HepG2 (cell line): Measurements from ENCODE around the gene HBB. TPM values are rescaled to one million over a fixed set of nuclear protein-coding genes. Genes with fewer than 3 reads are reported as not detected.

ENCODE experiments used
- ATAC-seq: fragments of 200-7000 bp; cut with Tn5 transposase; 3 replicates; pipeline ENCODE4 v1.9.1; 2020; ENCODE audit warnings: mild to moderate bottlenecking, moderate library complexity
- BruUV-seq: library from RNA; stranded (reverse); fragments of 400-500 nt; replicated peaks from 2 replicates; lab custom pipeline; 2021; lab: Mats Ljungman, UMichigan
- CTCF ChIA-PET: fragments of 300-600 bp; formaldehyde crosslinking; extraction: SDS; loops from one replicate; lab custom pipeline; 2021; ENCODE audit warnings: low total read pairs, inconsistent platforms, low intra/inter-chr PET ratio; lab: Yijun Ruan, JAX
- POLR2A ChIA-PET: fragments of 350-600 bp; sonication (Branson Sonifier 250); formaldehyde crosslinking; loops from one replicate; lab custom pipeline; 2020; ENCODE audit warnings: antibody characterized with exemption, inconsistent platforms; lab: Yijun Ruan, JAX
- DNase-seq: peaks from one replicate; pipeline ENCODE4 v3.0.0-alpha.2; 2015; ENCODE audit warnings: low spot score
- FAIRE-seq: peaks from 3 replicates; lab custom pipeline; 2011; peaks lifted over from hg19 to GRCh38; lab: Jason Lieb, UNC
- H2AFZ ChIP-seq: one replicate; pipeline ENCODE4 v1.6.1; 2011; ENCODE audit warnings: low read length, inconsistent platforms
- H3K27ac ChIP-seq: fragments of 300-600 bp; 3 replicates; pipeline ENCODE4 v1.8.0; 2011; ENCODE audit warnings: mixed run types, mild to moderate bottlenecking, mixed read lengths, low read length, inconsistent platforms; ENCODE audit not compliant: insufficient read depth; ENCODE audit errors: extremely low read length
- H3K27me3 ChIP-seq, 2 experiments: fragments of 200-600 bp in 1 of 2; 2 replicates in 1 of 2; 3 replicates in 1 of 2; pipeline versions ENCODE4 v1.6.0 to v1.8.0; 2011; ENCODE audit warnings: low read length in 2 of 2, mild to moderate bottlenecking in 2 of 2, moderate library complexity in 2 of 2, inconsistent platforms in 1 of 2; ENCODE audit not compliant: insufficient read depth in 2 of 2, control insufficient read depth in 1 of 2
- H3K36me3 ChIP-seq, 2 experiments: fragments of 200-600 bp in 1 of 2; replicated peaks in 1 of 2; 2 replicates in 1 of 2; 3 replicates in 1 of 2; pipeline versions ENCODE4 v1.5.1 to v1.8.0; 2011; ENCODE audit warnings: low read length in 2 of 2, inconsistent platforms in 1 of 2; ENCODE audit not compliant: insufficient read depth in 2 of 2, control insufficient read depth in 1 of 2
- H3K4me1 ChIP-seq: 2 replicates; pipeline ENCODE4 v1.5.1; 2012; ENCODE audit warnings: low read length, inconsistent platforms; ENCODE audit not compliant: insufficient read depth
- H3K4me2 ChIP-seq: 2 replicates; pipeline ENCODE4 v1.6.0; 2011; ENCODE audit warnings: low read depth, low read length, inconsistent platforms
- H3K4me3 ChIP-seq, 3 experiments: fragments of 200-600 bp in 1 of 3; sonication (generic), shearing (Covaris generic) in 1 of 3; replicated peaks in 1 of 3; 2 replicates each; pipeline ENCODE4 v1.5.1; 2011 to 2016; ENCODE audit warnings: low read length in 3 of 3, inconsistent platforms in 2 of 3, low read depth in 2 of 3, mild to moderate bottlenecking in 2 of 3, control low read depth in 1 of 3, mixed read lengths in 1 of 3; ENCODE audit not compliant: insufficient read depth in 1 of 3
- H3K79me2 ChIP-seq: one replicate; pipeline ENCODE4 v1.6.1; 2011; ENCODE audit warnings: low read length, inconsistent platforms; ENCODE audit not compliant: insufficient read depth
- H3K9ac ChIP-seq: 2 replicates; pipeline ENCODE4 v1.6.0; 2011; ENCODE audit warnings: mild to moderate bottlenecking, low read depth, low read length, inconsistent platforms; ENCODE audit not compliant: insufficient read depth
- H3K9me3 ChIP-seq: 2 replicates; pipeline ENCODE4 v1.5.1; 2012; ENCODE audit warnings: mild to moderate bottlenecking, low read length
- H4K20me1 ChIP-seq: 2 replicates; pipeline ENCODE4 v1.6.0; 2011; ENCODE audit warnings: inconsistent platforms, mild to moderate bottlenecking, low read length, moderate library complexity; ENCODE audit not compliant: insufficient read depth
- ARNT ChIP-seq: fragments of 450-650 bp; IDR thresholded peaks from 2 replicates; pipeline ENCODE4 v1.6.1; 2017
- ATF7 ChIP-seq, 2 experiments: fragments of 450-650 bp in 1 of 2; sonication (generic) in 1 of 2; formaldehyde crosslinking in 1 of 2; IDR thresholded peaks; 2 replicates each; pipeline versions ENCODE4 v1.4.0 to v1.6.1; 2016 to 2020; ENCODE audit warnings: antibody characterized with exemption in 1 of 2, mild to moderate bottlenecking in 1 of 2, missing genetic modification reagents in 1 of 2
- GLI4 ChIP-seq: sonication (generic); formaldehyde crosslinking; IDR thresholded peaks from 2 replicates; pipeline ENCODE4 v1.5.1; 2020; ENCODE audit warnings: missing genetic modification reagents, mild to moderate bottlenecking, moderate library complexity, borderline replicate concordance
- MEIS2 ChIP-seq: sonication (generic); formaldehyde crosslinking; IDR thresholded peaks from 2 replicates; pipeline ENCODE4 v1.9.0; 2021; ENCODE audit warnings: mild to moderate bottlenecking, missing genetic modification reagents
- NFE2L2 ChIP-seq: fragments of 150-350 bp; IDR thresholded peaks from 2 replicates; pipeline ENCODE4 v1.6.1; 2014; ENCODE audit warnings: low read length
- ZBTB3 ChIP-seq: sonication (generic); formaldehyde crosslinking; IDR thresholded peaks from 2 replicates; pipeline ENCODE4 v1.4.0; 2020; ENCODE audit warnings: low read depth, mild to moderate bottlenecking, moderate library complexity, missing genetic modification reagents, borderline replicate concordance
- ZNF441 ChIP-seq: sonication (generic); formaldehyde crosslinking; IDR thresholded peaks from 2 replicates; pipeline ENCODE4 v1.7.0; 2021; ENCODE audit warnings: missing genetic modification reagents, borderline replicate concordance
- ZNF75D ChIP-seq: sonication (generic); formaldehyde crosslinking; IDR thresholded peaks from 2 replicates; pipeline ENCODE4 v1.8.1; 2023; ENCODE audit warnings: missing genetic modification reagents, mild to moderate bottlenecking, borderline replicate concordance
- WGBS: methylation state at CpG from one replicate; pipeline ENCODE4 v1.1.6; 2017; ENCODE audit warnings: low lambda C conversion rate; 5-methylcytosine and 5-hydroxymethylcytosine counted together
- in situ Hi-C: cut with HindIII; loops from 2 replicates; pipeline ENCODE4 v1.10.0; 2017; ENCODE audit warnings: low pct_unique_long_range_greater_than_20kb; ENCODE audit not compliant: extremely low pct_ligation_motif_present
- intact Hi-C: fragments of 100-400 bp; cut with micrococcal nuclease; formaldehyde crosslinking; loops from one replicate; pipeline ENCODE4 v1.10.0; 2022; ENCODE audit not compliant: unreplicated experiment
- polyA plus RNA-seq, 8 experiments: library from polyadenylated mRNA; depleted of rRNA in 3 of 8; stranded (reverse) in 7 of 8; unstranded in 1 of 8; fragments of >200 nt; fragmentation: Illumina TruSeq in 4 of 8; extraction: Trizol in 4 of 8; gene quantifications; 2 replicates each; pipeline versions ENCODE4 v1.2.1 to v1.2.3, GENCODE V29; 2011 to 2016; ENCODE audit warnings: low read depth in 4 of 8, missing spikeins in 1 of 8, mixed read lengths in 1 of 8; ENCODE audit not compliant: insufficient read depth in 1 of 8
- total RNA-seq, 5 experiments: library from RNA; depleted of rRNA; stranded (reverse); fragments of >200 nt; fragmentation: Illumina TruSeq; extraction: Trizol; gene quantifications; 2 replicates each; pipeline ENCODE4 v1.2.3, GENCODE V29; 2016; ENCODE audit warnings: low read depth in 1 of 5
- TF ChIP-seq, protein P1 (sequence below): sonication (generic); formaldehyde crosslinking; IDR thresholded peaks from 2 replicates; pipeline ENCODE4 v1.4.0; 2020; ENCODE audit warnings: mild to moderate bottlenecking, missing genetic modification reagents
- TF ChIP-seq, protein P2 (sequence below): IDR thresholded peaks from 2 replicates; pipeline ENCODE4 v1.6.1; 2016; ENCODE audit warnings: mild to moderate bottlenecking
- TF ChIP-seq, protein P3 (sequence below): sonication (generic); formaldehyde crosslinking; IDR thresholded peaks from 2 replicates; pipeline ENCODE4; 2020; ENCODE audit warnings: missing genetic modification reagents, mild to moderate bottlenecking, borderline replicate concordance

Gene HBB
- total and polyA plus RNA-seq, 2 of the 13 experiments (the other 11 are each of a cell fraction or from before 2014, with no cell fraction given): not detected

DNA sequence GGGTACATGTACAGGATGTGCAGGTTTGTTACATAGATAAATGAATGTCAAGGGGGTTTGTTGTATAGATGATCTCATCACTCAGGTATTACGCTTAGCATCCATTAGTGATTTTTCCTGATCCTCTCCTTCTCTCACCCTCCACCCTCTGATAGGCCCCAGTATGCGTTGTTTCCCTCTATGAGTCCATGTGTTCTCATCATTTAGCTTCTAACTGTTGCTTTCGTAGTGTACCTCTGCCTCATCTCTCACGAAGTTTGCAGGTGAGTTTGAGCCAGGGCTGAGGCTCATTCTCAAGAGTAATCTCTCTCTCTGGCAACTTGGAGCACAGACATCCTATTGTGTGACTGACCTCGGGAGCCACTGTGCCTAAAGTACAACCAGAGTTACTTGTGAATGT is 47.5 kb upstream of the HBB start (continued):
- TF ChIP-seq ZNF75D (CRISPR knock-in tag): no peak

DNA sequence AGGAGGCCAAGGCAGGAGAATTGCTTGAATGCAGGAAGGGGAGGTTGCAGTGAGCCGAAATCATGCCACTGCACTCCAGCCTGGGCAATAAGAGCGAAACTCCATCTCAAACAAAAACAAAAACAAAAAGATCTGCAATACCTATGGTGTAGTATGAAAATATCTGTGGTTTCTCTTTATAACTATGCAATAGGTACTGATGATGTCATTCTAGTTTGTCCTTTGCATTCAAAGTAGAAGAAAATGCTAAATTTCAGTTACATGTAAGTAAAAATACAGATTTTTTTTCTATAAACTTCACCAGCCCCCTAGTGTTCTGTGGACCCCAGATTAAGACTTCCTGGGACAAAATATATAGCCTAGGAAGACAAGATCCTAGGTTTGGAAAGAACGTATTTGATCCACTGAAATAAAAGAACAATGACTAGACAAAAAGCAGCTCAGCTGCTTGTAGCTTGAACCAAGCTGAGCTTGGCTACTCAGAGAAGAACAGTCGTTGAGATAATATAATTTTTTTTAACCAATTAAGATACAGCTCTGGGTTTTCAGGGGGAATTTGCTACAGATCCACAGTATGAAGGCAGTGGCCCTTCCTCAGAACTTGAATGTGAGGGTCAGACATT is 45.6 kb upstream of the HBB start:
- CTCF ChIA-PET: no interaction called here
- DNase-seq (no peak), ATAC-seq (no peak), FAIRE-seq (no peak)
- Histone ChIP-seq H3K27me3 (no peaks in the 10 kb centered on the region), H3K27ac (no peak overlapping the region), H3K4me1 (no peaks in the 10 kb centered on the region), H3K36me3 (no peaks in the 10 kb centered on the region), H4K20me1 (no peaks in the 10 kb centered on the region), H2AFZ (no peak overlapping the region), H3K4me2 (no peak overlapping the region), H3K9me3 (no peaks in the 10 kb centered on the region), H3K4me3 (no peak overlapping the region), H3K9ac (no peak overlapping the region), H3K79me2 (no peaks in the 10 kb centered on the region)
- POLR2A ChIA-PET: no interaction called here
- intact Hi-C loops (no loop called here), in situ Hi-C loops (no loop called here)
- no TSS peak for BruUV-seq
- WGBS: 12% methylated on average over 4 of the region's 4 CpGs
- TF ChIP-seq ATF7 (IDR thresholded peaks at IDR 0.05) (peak; percentile 76; the same call in 1 of the 2 replicates), ATF7 (CRISPR knock-in tag; IDR thresholded peaks at IDR 0.05) (no peak), MEIS2 (CRISPR knock-in tag) (no peak), ZBTB3 (CRISPR knock-in tag) (no peak), ARNT (no peak), GLI4 (CRISPR knock-in tag) (no peak), ZNF441 (CRISPR knock-in tag) (no peak), NFE2L2 (0 out of 2 replicates have a peak, but pooled peaks have one; percentile 22)
- TF ChIP-seq, protein P1, sequence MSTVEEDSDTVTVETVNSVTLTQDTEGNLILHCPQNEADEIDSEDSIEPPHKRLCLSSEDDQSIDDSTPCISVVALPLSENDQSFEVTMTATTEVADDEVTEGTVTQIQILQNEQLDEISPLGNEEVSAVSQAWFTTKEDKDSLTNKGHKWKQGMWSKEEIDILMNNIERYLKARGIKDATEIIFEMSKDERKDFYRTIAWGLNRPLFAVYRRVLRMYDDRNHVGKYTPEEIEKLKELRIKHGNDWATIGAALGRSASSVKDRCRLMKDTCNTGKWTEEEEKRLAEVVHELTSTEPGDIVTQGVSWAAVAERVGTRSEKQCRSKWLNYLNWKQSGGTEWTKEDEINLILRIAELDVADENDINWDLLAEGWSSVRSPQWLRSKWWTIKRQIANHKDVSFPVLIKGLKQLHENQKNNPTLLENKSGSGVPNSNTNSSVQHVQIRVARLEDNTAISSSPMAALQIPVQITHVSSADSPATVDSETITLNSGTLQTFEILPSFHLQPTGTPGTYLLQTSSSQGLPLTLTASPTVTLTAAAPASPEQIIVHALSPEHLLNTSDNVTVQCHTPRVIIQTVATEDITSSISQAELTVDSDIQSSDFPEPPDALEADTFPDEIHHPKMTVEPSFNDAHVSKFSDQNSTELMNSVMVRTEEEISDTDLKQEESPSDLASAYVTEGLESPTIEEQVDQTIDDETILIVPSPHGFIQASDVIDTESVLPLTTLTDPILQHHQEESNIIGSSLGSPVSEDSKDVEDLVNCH (CRISPR knock-in tag): no peak
- TF ChIP-seq, protein P2, sequence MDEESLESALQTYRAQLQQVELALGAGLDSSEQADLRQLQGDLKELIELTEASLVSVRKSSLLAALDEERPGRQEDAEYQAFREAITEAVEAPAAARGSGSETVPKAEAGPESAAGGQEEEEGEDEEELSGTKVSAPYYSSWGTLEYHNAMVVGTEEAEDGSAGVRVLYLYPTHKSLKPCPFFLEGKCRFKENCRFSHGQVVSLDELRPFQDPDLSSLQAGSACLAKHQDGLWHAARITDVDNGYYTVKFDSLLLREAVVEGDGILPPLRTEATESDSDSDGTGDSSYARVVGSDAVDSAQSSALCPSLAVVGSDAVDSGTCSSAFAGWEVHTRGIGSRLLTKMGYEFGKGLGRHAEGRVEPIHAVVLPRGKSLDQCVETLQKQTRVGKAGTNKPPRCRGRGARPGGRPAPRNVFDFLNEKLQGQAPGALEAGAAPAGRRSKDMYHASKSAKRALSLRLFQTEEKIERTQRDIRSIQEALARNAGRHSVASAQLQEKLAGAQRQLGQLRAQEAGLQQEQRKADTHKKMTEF (CRISPR knock-in tag): no peak
- TF ChIP-seq, protein P3, sequence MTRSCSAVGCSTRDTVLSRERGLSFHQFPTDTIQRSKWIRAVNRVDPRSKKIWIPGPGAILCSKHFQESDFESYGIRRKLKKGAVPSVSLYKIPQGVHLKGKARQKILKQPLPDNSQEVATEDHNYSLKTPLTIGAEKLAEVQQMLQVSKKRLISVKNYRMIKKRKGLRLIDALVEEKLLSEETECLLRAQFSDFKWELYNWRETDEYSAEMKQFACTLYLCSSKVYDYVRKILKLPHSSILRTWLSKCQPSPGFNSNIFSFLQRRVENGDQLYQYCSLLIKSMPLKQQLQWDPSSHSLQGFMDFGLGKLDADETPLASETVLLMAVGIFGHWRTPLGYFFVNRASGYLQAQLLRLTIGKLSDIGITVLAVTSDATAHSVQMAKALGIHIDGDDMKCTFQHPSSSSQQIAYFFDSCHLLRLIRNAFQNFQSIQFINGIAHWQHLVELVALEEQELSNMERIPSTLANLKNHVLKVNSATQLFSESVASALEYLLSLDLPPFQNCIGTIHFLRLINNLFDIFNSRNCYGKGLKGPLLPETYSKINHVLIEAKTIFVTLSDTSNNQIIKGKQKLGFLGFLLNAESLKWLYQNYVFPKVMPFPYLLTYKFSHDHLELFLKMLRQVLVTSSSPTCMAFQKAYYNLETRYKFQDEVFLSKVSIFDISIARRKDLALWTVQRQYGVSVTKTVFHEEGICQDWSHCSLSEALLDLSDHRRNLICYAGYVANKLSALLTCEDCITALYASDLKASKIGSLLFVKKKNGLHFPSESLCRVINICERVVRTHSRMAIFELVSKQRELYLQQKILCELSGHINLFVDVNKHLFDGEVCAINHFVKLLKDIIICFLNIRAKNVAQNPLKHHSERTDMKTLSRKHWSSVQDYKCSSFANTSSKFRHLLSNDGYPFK (CRISPR knock-in tag): no peak
